ENCODE measurements around the gene ROPN1L.

The ROPN1L gene

GRCh38 chr5:10461904-10462555, 20.4 kb downstream of the ROPN1L start:
- no peak for DNase-seq (ENCODE audit: low read depth)
- H3K4me3 ChIP-seq (ENCODE audit: low read depth, low read length): no peak overlapping the region
- no peak for TF ChIP-seq CTCF (IDR thresholded peaks at IDR 0.05; ENCODE audit: insufficient read depth, low read depth, low read length, missing control alignments)

GRCh38 chr5:10463566-10463965, 21.9 kb downstream of the ROPN1L start:
- TF ChIP-seq CTCF (IDR thresholded peaks at IDR 0.05; ENCODE audit: insufficient read depth, low read depth, low read length, missing control alignments): no peak

GRCh38 chr5:10464173-10464572, 22.5 kb downstream of the ROPN1L start:
- H3K4me3 ChIP-seq (ENCODE audit: low read depth, low read length): no peak overlapping the region
- TF ChIP-seq CTCF (IDR thresholded peaks at IDR 0.05; ENCODE audit: insufficient read depth, low read depth, low read length, missing control alignments): no peak
- no peak for DNase-seq (ENCODE audit: low read depth)

More at GRCh38 chr5:10463566-10463965, 21.9 kb downstream of the ROPN1L start:
- DNase-seq (ENCODE audit: low read depth): no peak
- H3K4me3 ChIP-seq (ENCODE audit: low read depth, low read length): no peak overlapping the region

- no peak overlapping the region for H3K4me3 ChIP-seq (ENCODE audit: low read depth, low read length)
- TF ChIP-seq CTCF (IDR thresholded peaks at IDR 0.05; ENCODE audit: insufficient read depth, low read depth, low read length, missing control alignments): no peak
These were observed 24.0 kb downstream of the ROPN1L start for GRCh38 chr5:10465726-10466125.

GRCh38 chr5:10466446-10467073, 24.9 kb downstream of the ROPN1L start:
- H3K4me3 ChIP-seq (ENCODE audit: low read depth, low read length): no peak overlapping the region
- DNase-seq (ENCODE audit: low read depth): no peak
- TF ChIP-seq CTCF (IDR thresholded peaks at IDR 0.05; ENCODE audit: insufficient read depth, low read depth, low read length, missing control alignments): no peak

More at GRCh38 chr5:10465726-10466125, 24.0 kb downstream of the ROPN1L start:
- DNase-seq (ENCODE audit: low read depth): no peak

- H3K4me3 ChIP-seq (ENCODE audit: low read depth, low read length): no peak overlapping the region
- no peak for TF ChIP-seq CTCF (IDR thresholded peaks at IDR 0.05; ENCODE audit: insufficient read depth, low read depth, low read length, missing control alignments)
- DNase-seq (ENCODE audit: low read depth): no peak
These were observed 25.9 kb downstream of the ROPN1L start for GRCh38 chr5:10467281-10468198.
